ENCODE measurements around the gene CPVL.

CPVL gene

GRCh38 chr7:29149036-29149435 lies 2.7 kb upstream of the CPVL start:
- DNase-seq, result no peak
- H2AK5ac ChIP-seq (ENCODE audit: low read length), result no peak overlapping the region
- H3K79me1 ChIP-seq (ENCODE audit: low read length), result no peaks in the 10 kb centered on the region
- H3K4ac ChIP-seq (ENCODE audit: low read depth, low read length), result no peak overlapping the region
- no peak overlapping the region for H3K56ac ChIP-seq (ENCODE audit: low read length)
- no peak overlapping the region for H4K8ac ChIP-seq (ENCODE audit: low read depth, low read length)
- H3K27ac ChIP-seq (ENCODE audit: low read depth, low read length), result no peak overlapping the region
- H3K23ac ChIP-seq (ENCODE audit: low read length), result no peak overlapping the region
- H3K9ac ChIP-seq (ENCODE audit: low read length), result no peak overlapping the region
- no peak overlapping the region for H3K4me3 ChIP-seq (ENCODE audit: low read length)
- no peak overlapping the region for H3K18ac ChIP-seq (ENCODE audit: low read length)
- no peak overlapping the region for H2BK120ac ChIP-seq (ENCODE audit: low read depth, low read length)
- H3K79me2 ChIP-seq (ENCODE audit: control insufficient read depth, insufficient read depth, low read length), result no peaks in the 10 kb centered on the region
- H3K36me3 ChIP-seq (ENCODE audit: control insufficient read depth, insufficient read depth, low read length), result no peaks in the 10 kb centered on the region
- no peak overlapping the region for H2BK15ac ChIP-seq (replicated peaks; ENCODE audit: low read depth)
- H2BK5ac ChIP-seq (ENCODE audit: low read length), result no peak overlapping the region
- WGBS (ENCODE audit: extremely low coverage, insufficient coverage, low lambda C conversion rate), result no CpG with 5 or more reads among the region's 12 CpGs
- H3K4me2 ChIP-seq (ENCODE audit: low read length), result no peak overlapping the region
- H3K4me1 ChIP-seq (ENCODE audit: control insufficient read depth, low read depth, low read length), result peaks cover 3% of the 10 kb centered on the region
- no peak overlapping the region for H4K5ac ChIP-seq (ENCODE audit: low read length)
- H3K27me3 ChIP-seq (ENCODE audit: insufficient read depth, low read length, poor library complexity), result no peaks in the 10 kb centered on the region

GRCh38 chr7:29147821-29148220 lies 1.5 kb upstream of the CPVL start:
- Histone ChIP-seq H2BK120ac (ENCODE audit: low read depth, low read length) (no peak overlapping the region), H3K4me1 (ENCODE audit: control insufficient read depth, low read depth, low read length) (peaks cover 3% of the 10 kb centered on the region), H2AK5ac (ENCODE audit: low read length) (no peak overlapping the region), H2BK5ac (ENCODE audit: low read length) (no peak overlapping the region), H3K79me1 (ENCODE audit: low read length) (no peaks in the 10 kb centered on the region), H3K23ac (ENCODE audit: low read length) (no peak overlapping the region), H3K27ac (ENCODE audit: low read depth, low read length) (no peak overlapping the region), H3K56ac (ENCODE audit: low read length) (no peak overlapping the region), H4K5ac (ENCODE audit: low read length) (no peak overlapping the region), H3K36me3 (ENCODE audit: control insufficient read depth, insufficient read depth, low read length) (no peaks in the 10 kb centered on the region), H3K4ac (ENCODE audit: low read depth, low read length) (no peak overlapping the region), H3K79me2 (ENCODE audit: control insufficient read depth, insufficient read depth, low read length) (no peaks in the 10 kb centered on the region), H3K27me3 (ENCODE audit: insufficient read depth, low read length, poor library complexity) (no peaks in the 10 kb centered on the region), H3K4me3 (ENCODE audit: low read length) (no peak overlapping the region), H2BK15ac (replicated peaks; ENCODE audit: low read depth) (no peak overlapping the region), H3K9ac (ENCODE audit: low read length) (no peak overlapping the region), H4K8ac (ENCODE audit: low read depth, low read length) (no peak overlapping the region), H3K18ac (ENCODE audit: low read length) (no peak overlapping the region), H3K4me2 (ENCODE audit: low read length) (no peak overlapping the region)
- DNase-seq, result no peak
- WGBS (ENCODE audit: extremely low coverage, insufficient coverage, low lambda C conversion rate), result no CpG with 5 or more reads among the region's 4 CpGs

- no peak overlapping the region for H3K18ac ChIP-seq (ENCODE audit: low read length)
- no peak overlapping the region for H2BK5ac ChIP-seq (ENCODE audit: low read length)
- H3K23ac ChIP-seq (ENCODE audit: low read length), result no peak overlapping the region
- H3K4me2 ChIP-seq (ENCODE audit: low read length), result peak overlapping the region; percentile 98
- WGBS (ENCODE audit: extremely low coverage, insufficient coverage, low lambda C conversion rate), result no CpG with 5 or more reads among the region's 14 CpGs
- H3K79me2 ChIP-seq (ENCODE audit: control insufficient read depth, insufficient read depth, low read length), result no peaks in the 10 kb centered on the region
- H3K27ac ChIP-seq (ENCODE audit: low read depth, low read length), result no peak overlapping the region
- H2AK5ac ChIP-seq (ENCODE audit: low read length), result no peak overlapping the region
- no peak overlapping the region for H2BK15ac ChIP-seq (replicated peaks; ENCODE audit: low read depth)
- peak overlapping the region; percentile 90 for H3K9ac ChIP-seq (ENCODE audit: low read length)
- H3K27me3 ChIP-seq (ENCODE audit: insufficient read depth, low read length, poor library complexity), result no peaks in the 10 kb centered on the region
- H3K79me1 ChIP-seq (ENCODE audit: low read length), result no peaks in the 10 kb centered on the region
- peak overlapping the region; percentile 75 for H3K56ac ChIP-seq (ENCODE audit: low read length)
- no peak overlapping the region for H2BK120ac ChIP-seq (ENCODE audit: low read depth, low read length)
- peak overlapping the region; percentile 19 for H3K4me3 ChIP-seq (ENCODE audit: low read length)
- no peak overlapping the region for H4K8ac ChIP-seq (ENCODE audit: low read depth, low read length)
- no peak overlapping the region for H3K4ac ChIP-seq (ENCODE audit: low read depth, low read length)
- peaks cover 3% of the 10 kb centered on the region for H3K4me1 ChIP-seq (ENCODE audit: control insufficient read depth, low read depth, low read length)
- H4K5ac ChIP-seq (ENCODE audit: low read length), result peak overlapping the region; percentile 47
- peak; percentile 39 for DNase-seq
- no peaks in the 10 kb centered on the region for H3K36me3 ChIP-seq (ENCODE audit: control insufficient read depth, insufficient read depth, low read length)
These were observed 712 bp upstream of the CPVL start for GRCh38 chr7:29146888-29147609.

GRCh38 chr7:29145553-29146056 lies 732 bp downstream of the CPVL start:
- no peak overlapping the region for H2BK15ac ChIP-seq (replicated peaks; ENCODE audit: low read depth)
- H3K4me3 ChIP-seq (ENCODE audit: low read length), result peak overlapping the region; percentile 79
- H2AK5ac ChIP-seq (ENCODE audit: low read length), result no peak overlapping the region
- no CpG with 5 or more reads among the region's 8 CpGs for WGBS (ENCODE audit: extremely low coverage, insufficient coverage, low lambda C conversion rate)
- no peaks in the 10 kb centered on the region for H3K79me2 ChIP-seq (ENCODE audit: control insufficient read depth, insufficient read depth, low read length)
- no peaks in the 10 kb centered on the region for H3K36me3 ChIP-seq (ENCODE audit: control insufficient read depth, insufficient read depth, low read length)
- H3K23ac ChIP-seq (ENCODE audit: low read length), result peak overlapping the region; percentile 52
- peak overlapping the region; percentile 93 for H3K56ac ChIP-seq (ENCODE audit: low read length)
- H4K5ac ChIP-seq (ENCODE audit: low read length), result no peak overlapping the region
- H3K9ac ChIP-seq (ENCODE audit: low read length), result peak overlapping the region; percentile 90
- DNase-seq, result no peak
- no peak overlapping the region for H3K27ac ChIP-seq (ENCODE audit: low read depth, low read length)
- no peak overlapping the region for H2BK5ac ChIP-seq (ENCODE audit: low read length)
- H3K4me2 ChIP-seq (ENCODE audit: low read length), result peak overlapping the region; percentile 98
- H3K79me1 ChIP-seq (ENCODE audit: low read length), result no peaks in the 10 kb centered on the region
- no peaks in the 10 kb centered on the region for H3K27me3 ChIP-seq (ENCODE audit: insufficient read depth, low read length, poor library complexity)
- no peak overlapping the region for H4K8ac ChIP-seq (ENCODE audit: low read depth, low read length)
- no peak overlapping the region for H3K18ac ChIP-seq (ENCODE audit: low read length)
- peaks cover 3% of the 10 kb centered on the region for H3K4me1 ChIP-seq (ENCODE audit: control insufficient read depth, low read depth, low read length)
- H3K4ac ChIP-seq (ENCODE audit: low read depth, low read length), result no peak overlapping the region
- H2BK120ac ChIP-seq (ENCODE audit: low read depth, low read length), result no peak overlapping the region

- Histone ChIP-seq H3K23ac (ENCODE audit: low read length) (no peak overlapping the region), H4K5ac (ENCODE audit: low read length) (no peak overlapping the region), H3K9ac (ENCODE audit: low read length) (no peak overlapping the region), H2AK5ac (ENCODE audit: low read length) (no peak overlapping the region), H3K4me1 (ENCODE audit: control insufficient read depth, low read depth, low read length) (peaks cover 3% of the 10 kb centered on the region), H3K79me2 (ENCODE audit: control insufficient read depth, insufficient read depth, low read length) (no peaks in the 10 kb centered on the region), H3K36me3 (ENCODE audit: control insufficient read depth, insufficient read depth, low read length) (no peaks in the 10 kb centered on the region), H3K4ac (ENCODE audit: low read depth, low read length) (no peak overlapping the region), H3K4me2 (ENCODE audit: low read length) (no peak overlapping the region), H3K27me3 (ENCODE audit: insufficient read depth, low read length, poor library complexity) (no peaks in the 10 kb centered on the region), H3K4me3 (ENCODE audit: low read length) (no peak overlapping the region), H3K79me1 (ENCODE audit: low read length) (no peaks in the 10 kb centered on the region), H3K27ac (ENCODE audit: low read depth, low read length) (no peak overlapping the region), H3K56ac (ENCODE audit: low read length) (no peak overlapping the region), H2BK120ac (ENCODE audit: low read depth, low read length) (no peak overlapping the region), H4K8ac (ENCODE audit: low read depth, low read length) (no peak overlapping the region), H2BK15ac (replicated peaks; ENCODE audit: low read depth) (no peak overlapping the region), H3K18ac (ENCODE audit: low read length) (no peak overlapping the region), H2BK5ac (ENCODE audit: low read length) (no peak overlapping the region)
- no CpG with 5 or more reads among the region's 2 CpGs for WGBS (ENCODE audit: extremely low coverage, insufficient coverage, low lambda C conversion rate)
- DNase-seq, result no peak
These were observed 2.6 kb downstream of the CPVL start for GRCh38 chr7:29143751-29144150.

Measured in mesendoderm (in vitro differentiated cells).